Neural progenitor cell (in vitro differentiated cells): ENCODE measurements around the gene DLK1. TPM values are rescaled to one million over a fixed set of nuclear protein-coding genes. Genes with fewer than 3 reads are reported as not detected.
A peak's percentile ranks its signal among the peaks of the same experiment; 100 is the strongest.

Experiments used
- DNase-seq: peaks from one replicate; pipeline ENCODE4 v3.0.0-alpha.2; 2016; ENCODE audit warnings: low spot score
- H2AFZ ChIP-seq: fragments of 200-600 bp; sonication (generic); replicated peaks from 2 replicates; pipeline ENCODE4 v1.6.1; 2016; ENCODE audit warnings: antibody characterized with exemption
- H3F3A ChIP-seq: fragments of 200-600 bp; sonication (generic); 2 replicates; pipeline ENCODE4 v1.6.1; 2016; ENCODE audit warnings: antibody characterized with exemption, low read depth
- H3K27ac ChIP-seq: fragments of 200-600 bp; sonication (generic); 2 replicates; pipeline ENCODE4 v1.5.1; 2016; ENCODE audit warnings: mild to moderate bottlenecking
- H3K27me3 ChIP-seq: fragments of 200-600 bp; sonication (generic); 2 replicates; pipeline ENCODE4 v1.6.1; 2016; ENCODE audit warnings: mild to moderate bottlenecking, moderate library complexity
- H3K36me3 ChIP-seq: fragments of 200-600 bp; sonication (generic); 2 replicates; pipeline ENCODE4 v1.5.1; 2016
- H3K4me1 ChIP-seq: fragments of 200-600 bp; sonication (generic); 2 replicates; pipeline ENCODE4 v1.6.1; 2016; ENCODE audit warnings: mixed run types
- H3K4me2 ChIP-seq: fragments of 200-600 bp; sonication (generic); 2 replicates; pipeline ENCODE4 v1.6.1; 2016
- H3K4me3 ChIP-seq: fragments of 200-600 bp; sonication (generic); 2 replicates; pipeline ENCODE4 v1.5.1; 2016
- H3K79me2 ChIP-seq: fragments of 200-600 bp; sonication (generic); 2 replicates; pipeline ENCODE4 v1.6.1; 2016; ENCODE audit warnings: low read depth
- H3K9ac ChIP-seq: fragments of 200-600 bp; sonication (generic); 2 replicates; pipeline ENCODE4 v1.6.1; 2016
- H3K9me3 ChIP-seq: fragments of 200-600 bp; sonication (generic); 2 replicates; pipeline ENCODE4 v1.5.1; 2016; ENCODE audit warnings: low read depth
- H4K20me1 ChIP-seq: fragments of 200-600 bp; sonication (generic); 2 replicates; pipeline ENCODE4 v1.6.1; 2016; ENCODE audit warnings: low read depth
- H3K27ac Mint-ChIP-seq: 3 replicates; pipeline ENCODE4 v1.8.0; 2021; ENCODE audit warnings: mixed read lengths
- H3K27me3 Mint-ChIP-seq: 2 replicates; pipeline ENCODE4 v1.8.0; 2022; ENCODE audit warnings: low read depth, mild to moderate bottlenecking, inconsistent platforms, moderate library complexity, mixed read lengths; ENCODE audit not compliant: insufficient read depth
- H3K36me3 Mint-ChIP-seq: 3 replicates; pipeline ENCODE4 v1.8.0; 2021; ENCODE audit warnings: mixed read lengths
- H3K4me1 Mint-ChIP-seq: 3 replicates; pipeline ENCODE4 v1.8.0; 2021; ENCODE audit warnings: mixed read lengths
- H3K4me3 Mint-ChIP-seq: 3 replicates; pipeline ENCODE4 v1.8.0; 2021; ENCODE audit warnings: mild to moderate bottlenecking, moderate library complexity, mixed read lengths
- H3K9me3 Mint-ChIP-seq: 3 replicates; pipeline ENCODE4 v1.8.0; 2020; ENCODE audit warnings: mixed read lengths
- CTCF ChIP-seq: fragments of 200-600 bp; sonication (generic); IDR thresholded peaks from 2 replicates; pipeline ENCODE4 v1.5.1; 2017; ENCODE audit warnings: antibody characterized with exemption, mild to moderate bottlenecking
- EZH2 ChIP-seq: fragments of 200-600 bp; sonication (generic); IDR thresholded peaks from 2 replicates; pipeline ENCODE4 v1.6.1; 2017; ENCODE audit warnings: antibody characterized with exemption, mild to moderate bottlenecking, moderate library complexity
- EZH2phosphoT487 ChIP-seq: fragments of 200-600 bp; sonication (generic); IDR thresholded peaks from 2 replicates; pipeline ENCODE4 v1.6.1; 2017; ENCODE audit warnings: antibody characterized with exemption
- total RNA-seq: library from RNA; depleted of rRNA; stranded (reverse); fragments of >200 nt; gene quantifications from 2 replicates; pipeline ENCODE4 v1.2.3, GENCODE V29; 2015; ENCODE audit warnings: low replicate concordance

DLK1 gene
- total RNA-seq, 1 donor from 2014 or later, result 312 TPM

GRCh38 chr14:100754020-100754419 lies 27.3 kb downstream of the DLK1 start:
- Histone ChIP-seq H3K27me3 (no peaks in the 10 kb centered on the region), H3K9ac (no peak overlapping the region), H2AFZ (peak overlapping the region; percentile 22), H3F3A (no peaks in the 10 kb centered on the region), H3K36me3 (no peaks in the 10 kb centered on the region), H3K4me1 (peaks cover 3% of the 10 kb centered on the region), H3K79me2 (no peaks in the 10 kb centered on the region), H3K9me3 (no peaks in the 10 kb centered on the region), H4K20me1 (no peaks in the 10 kb centered on the region), H3K4me2 (no peak overlapping the region), H3K4me3 (no peak overlapping the region), H3K27ac (no peak overlapping the region)
- no peak for DNase-seq
- H3K27me3 Mint-ChIP-seq, result peaks cover 6% of the 10 kb centered on the region
- no peak overlapping the region for H3K27ac Mint-ChIP-seq
- no peaks in the 10 kb centered on the region for H3K4me1 Mint-ChIP-seq
- peaks cover 2% of the 10 kb centered on the region for H3K9me3 Mint-ChIP-seq
- TF ChIP-seq EZH2 (no peak), EZH2phosphoT487 (no peak), CTCF (no peak)
- no peaks in the 10 kb centered on the region for H3K36me3 Mint-ChIP-seq
- H3K4me3 Mint-ChIP-seq, result no peak overlapping the region

- H3K4me2 ChIP-seq, result no peak overlapping the region
- H3K9me3 ChIP-seq, result no peaks in the 10 kb centered on the region
- H3K4me3 ChIP-seq, result no peak overlapping the region
- H3K4me1 Mint-ChIP-seq, result peaks cover 13% of the 10 kb centered on the region
- H3K4me1 ChIP-seq, result peaks cover 19% of the 10 kb centered on the region
- no peaks in the 10 kb centered on the region for H3F3A ChIP-seq
- H3K27me3 Mint-ChIP-seq, result peaks cover 9% of the 10 kb centered on the region
- no peak overlapping the region for H3K9ac ChIP-seq
- no peak overlapping the region for H3K27ac Mint-ChIP-seq
- H3K36me3 ChIP-seq, result no peaks in the 10 kb centered on the region
- no peak overlapping the region for H2AFZ ChIP-seq
- H3K27ac ChIP-seq, result no peak overlapping the region
- no peak for TF ChIP-seq EZH2phosphoT487
- TF ChIP-seq EZH2, result no peak
- no peak for TF ChIP-seq CTCF
- no peaks in the 10 kb centered on the region for H4K20me1 ChIP-seq
- H3K79me2 ChIP-seq, result no peaks in the 10 kb centered on the region
- no peaks in the 10 kb centered on the region for H3K27me3 ChIP-seq
- H3K9me3 Mint-ChIP-seq, result peaks cover 2% of the 10 kb centered on the region
- H3K4me3 Mint-ChIP-seq, result no peak overlapping the region
- DNase-seq, result no peak
- H3K36me3 Mint-ChIP-seq, result no peaks in the 10 kb centered on the region
Measured at GRCh38 chr14:100755649-100756048, 29.0 kb downstream of the DLK1 start.

- Histone ChIP-seq H3F3A (peaks cover 16% of the 10 kb centered on the region), H3K4me2 (no peak overlapping the region), H3K9ac (no peak overlapping the region), H3K79me2 (no peaks in the 10 kb centered on the region), H3K27me3 (no peaks in the 10 kb centered on the region), H3K27ac (no peak overlapping the region), H3K9me3 (no peaks in the 10 kb centered on the region), H3K36me3 (no peaks in the 10 kb centered on the region), H3K4me3 (no peak overlapping the region), H4K20me1 (no peaks in the 10 kb centered on the region), H2AFZ (no peak overlapping the region), H3K4me1 (peaks cover 37% of the 10 kb centered on the region)
- peaks cover 27% of the 10 kb centered on the region for H3K27me3 Mint-ChIP-seq
- no peak for DNase-seq
- no peak overlapping the region for H3K27ac Mint-ChIP-seq
- TF ChIP-seq CTCF, result no peak
- no peak for TF ChIP-seq EZH2
- no peak for TF ChIP-seq EZH2phosphoT487
- peaks cover 19% of the 10 kb centered on the region for H3K9me3 Mint-ChIP-seq
- H3K4me3 Mint-ChIP-seq, result no peak overlapping the region
- peaks cover 30% of the 10 kb centered on the region for H3K4me1 Mint-ChIP-seq
- no peaks in the 10 kb centered on the region for H3K36me3 Mint-ChIP-seq
Measured at GRCh38 chr14:100761481-100761880, 34.8 kb downstream of the DLK1 start.
